ENCODE results near the gene ADAMTS20. TPM values are rescaled to one million over a fixed set of nuclear protein-coding genes. Genes with fewer than 3 reads are reported as not detected.

The ADAMTS20 gene
- total RNA-seq, 1 experiment from 2014 or later: 0.07 TPM

- no peak for TF ChIP-seq CTCF (IDR thresholded peaks at IDR 0.05; ENCODE audit: insufficient read depth in 1 of 2, low read depth in 1 of 2, low read length in 1 of 2, severe bottlenecking in 1 of 2, unreplicated experiment in 1 of 2)
- Histone ChIP-seq H3K27me3 (replicated peaks; ENCODE audit: control insufficient read depth, insufficient read depth, low read length) (no peaks in the 10 kb centered on the region), H3K36me3 (ENCODE audit: control insufficient read depth, insufficient read depth, low read length) (no peaks in the 10 kb centered on the region), H3K9me3 (no peaks in the 10 kb centered on the region), H3K4me1 (no peaks in the 10 kb centered on the region), H3K4me3 (ENCODE audit: low read depth, low read length) (no peak overlapping the region)
- no peaks in the 10 kb centered on the region for H3K36me3 Mint-ChIP-seq (ENCODE audit: insufficient read depth, unreplicated experiment)
- intact Hi-C loops (cut with micrococcal nuclease; ENCODE audit: unreplicated experiment): no loop called here
- no peak overlapping the region for H3K4me3 Mint-ChIP-seq (ENCODE audit: unreplicated experiment)
- ChIA-PET CTCF (no interaction called here), POLR2A (no interaction called here)
- no peaks in the 10 kb centered on the region for H3K9me3 Mint-ChIP-seq (ENCODE audit: unreplicated experiment)
- no peak for DNase-seq
- H3K4me1 Mint-ChIP-seq (ENCODE audit: low read depth, unreplicated experiment): no peaks in the 10 kb centered on the region
- no peaks in the 10 kb centered on the region for H3K27me3 Mint-ChIP-seq (ENCODE audit: insufficient read depth, unreplicated experiment)
- no peak overlapping the region for H3K27ac Mint-ChIP-seq (ENCODE audit: unreplicated experiment)
- no TSS peak for BruUV-seq (replicated peaks)
These were observed 242.0 kb downstream of the ADAMTS20 start for GRCh38 chr12:43309959-43310358.

DNA sequence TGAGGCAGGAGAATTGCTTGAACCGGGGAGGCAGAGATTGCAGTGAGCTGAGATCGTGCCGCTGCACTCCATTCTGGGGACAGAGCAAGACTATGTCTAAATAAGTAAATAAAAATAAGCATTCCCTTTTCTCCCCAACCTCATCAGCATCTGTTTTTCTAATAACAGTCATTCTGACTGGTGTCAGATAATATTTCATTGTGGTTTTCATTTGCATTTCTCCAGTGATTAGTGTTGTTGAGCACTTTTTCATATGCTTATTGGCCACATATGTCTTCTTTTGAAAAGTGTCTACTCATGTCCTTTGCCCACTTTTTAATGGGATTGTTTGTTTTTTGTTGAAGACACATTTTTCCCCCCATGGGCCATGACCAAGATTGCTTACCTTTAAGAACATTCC lies 243.2 kb downstream of the ADAMTS20 start:
- DNase-seq: no peak
- Mint-ChIP-seq H3K27me3 (ENCODE audit: insufficient read depth, unreplicated experiment) (no peaks in the 10 kb centered on the region), H3K4me3 (ENCODE audit: unreplicated experiment) (no peak overlapping the region), H3K9me3 (ENCODE audit: unreplicated experiment) (no peaks in the 10 kb centered on the region), H3K27ac (ENCODE audit: unreplicated experiment) (no peak overlapping the region), H3K4me1 (ENCODE audit: low read depth, unreplicated experiment) (no peaks in the 10 kb centered on the region), H3K36me3 (ENCODE audit: insufficient read depth, unreplicated experiment) (no peaks in the 10 kb centered on the region)
- no peak overlapping the region for H3K4me3 ChIP-seq (ENCODE audit: low read depth, low read length)
- no peak for TF ChIP-seq CTCF (IDR thresholded peaks at IDR 0.05; ENCODE audit: insufficient read depth in 1 of 2, low read depth in 1 of 2, low read length in 1 of 2, severe bottlenecking in 1 of 2, unreplicated experiment in 1 of 2)
- H3K9me3 ChIP-seq: no peaks in the 10 kb centered on the region
- no peaks in the 10 kb centered on the region for H3K36me3 ChIP-seq (ENCODE audit: control insufficient read depth, insufficient read depth, low read length)
- POLR2A ChIA-PET: no interaction called here
- H3K27me3 ChIP-seq (replicated peaks; ENCODE audit: control insufficient read depth, insufficient read depth, low read length): no peaks in the 10 kb centered on the region
- CTCF ChIA-PET: no interaction called here
- BruUV-seq (replicated peaks): no TSS peak
- no peaks in the 10 kb centered on the region for H3K4me1 ChIP-seq
- intact Hi-C loops (cut with micrococcal nuclease; ENCODE audit: unreplicated experiment): no loop called here

DNA sequence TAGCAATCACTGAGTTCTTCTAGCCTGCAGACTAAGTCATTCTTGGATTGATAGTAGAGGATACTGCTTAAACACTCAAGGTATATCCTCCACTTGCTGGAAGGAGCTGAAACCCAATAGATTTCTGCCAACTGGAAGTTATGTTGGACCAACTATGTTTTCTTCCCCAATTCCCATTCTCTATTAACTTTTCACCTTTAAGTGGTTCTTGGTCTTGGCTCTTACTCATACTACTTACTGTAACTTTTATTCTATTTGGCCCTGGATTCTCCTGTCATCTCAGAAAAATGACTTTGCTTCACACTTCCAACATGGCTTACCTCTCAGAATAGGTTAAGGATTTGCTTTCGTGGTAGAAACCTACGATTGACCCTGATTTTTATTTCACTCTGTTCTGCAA lies 244.9 kb downstream of the ADAMTS20 start:
- H3K27ac Mint-ChIP-seq (ENCODE audit: unreplicated experiment): no peak overlapping the region
- Histone ChIP-seq H3K9me3 (no peaks in the 10 kb centered on the region), H3K4me3 (ENCODE audit: low read depth, low read length) (no peak overlapping the region), H3K4me1 (no peaks in the 10 kb centered on the region), H3K36me3 (ENCODE audit: control insufficient read depth, insufficient read depth, low read length) (no peaks in the 10 kb centered on the region), H3K27me3 (replicated peaks; ENCODE audit: control insufficient read depth, insufficient read depth, low read length) (no peaks in the 10 kb centered on the region)
- DNase-seq: no peak
- no TSS peak for BruUV-seq (replicated peaks)
- ChIA-PET POLR2A (no interaction called here), CTCF (no interaction called here)
- intact Hi-C loops (cut with micrococcal nuclease; ENCODE audit: unreplicated experiment): no loop called here
- H3K9me3 Mint-ChIP-seq (ENCODE audit: unreplicated experiment): no peaks in the 10 kb centered on the region
- no peak for TF ChIP-seq CTCF (IDR thresholded peaks at IDR 0.05; ENCODE audit: insufficient read depth in 1 of 2, low read depth in 1 of 2, low read length in 1 of 2, severe bottlenecking in 1 of 2, unreplicated experiment in 1 of 2)
- no peaks in the 10 kb centered on the region for H3K36me3 Mint-ChIP-seq (ENCODE audit: insufficient read depth, unreplicated experiment)
- no peaks in the 10 kb centered on the region for H3K27me3 Mint-ChIP-seq (ENCODE audit: insufficient read depth, unreplicated experiment)
- H3K4me3 Mint-ChIP-seq (ENCODE audit: unreplicated experiment): no peak overlapping the region
- no peaks in the 10 kb centered on the region for H3K4me1 Mint-ChIP-seq (ENCODE audit: low read depth, unreplicated experiment)

All from Caco-2 (cell line).